Peyer's patch (tissue), 4 donors: Measurements from ENCODE around the gene KCNA10.

Source experiments
- POLR2A ChIP-seq, 2 donors: fragments of 450-650 bp; IDR thresholded peaks; one replicate each; pipeline ENCODE4 v1.5.1; 2017; ENCODE audit warnings: antibody characterized with exemption in 2 of 2, mild to moderate bottlenecking in 2 of 2, moderate library complexity in 2 of 2
- TF ChIP-seq, protein P1 (sequence below), 6 experiments: fragments of 450-650 bp in 4 of 6; fragments of 200-600 bp in 2 of 6; sonication (generic) in 1 of 6; IDR thresholded peaks; one replicate each; pipeline ENCODE4 v1.5.1; 2017 to 2019; ENCODE audit warnings: antibody characterized with exemption in 6 of 6, mild to moderate bottlenecking in 3 of 6, moderate library complexity in 1 of 6

DNA sequence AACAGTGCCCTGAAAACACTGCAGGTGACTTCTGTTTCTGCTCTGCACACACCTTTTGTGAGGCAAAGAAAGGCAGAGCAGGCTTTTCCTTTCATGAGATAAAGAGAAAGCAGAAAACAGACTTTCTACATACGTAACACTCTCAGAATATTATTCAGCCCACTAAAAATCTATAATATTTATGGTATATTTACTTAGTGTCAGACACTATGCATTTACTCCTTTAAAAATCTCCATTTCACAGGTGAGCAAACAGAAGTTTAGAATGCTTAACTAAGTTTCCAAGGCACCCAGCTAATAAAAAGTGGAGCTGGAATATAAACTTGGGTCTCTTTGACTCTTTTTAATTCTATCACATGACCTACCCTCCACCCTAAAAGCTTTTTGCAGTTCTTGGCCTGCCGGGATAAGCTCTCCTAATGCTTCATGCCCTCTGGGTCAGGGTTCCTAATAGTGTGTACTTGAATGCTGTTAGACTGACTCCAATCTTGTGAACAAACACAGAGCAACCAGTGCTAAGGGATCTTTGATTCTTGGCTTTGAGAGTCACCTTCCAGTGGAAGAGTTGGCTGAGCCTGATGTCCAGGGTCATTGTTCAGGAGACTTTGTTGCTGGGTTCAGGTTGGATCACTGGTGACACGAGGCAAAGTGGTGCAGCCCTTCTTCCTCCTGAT lies 40.9 kb downstream of the KCNA10 start:
- TF ChIP-seq, protein P1, sequence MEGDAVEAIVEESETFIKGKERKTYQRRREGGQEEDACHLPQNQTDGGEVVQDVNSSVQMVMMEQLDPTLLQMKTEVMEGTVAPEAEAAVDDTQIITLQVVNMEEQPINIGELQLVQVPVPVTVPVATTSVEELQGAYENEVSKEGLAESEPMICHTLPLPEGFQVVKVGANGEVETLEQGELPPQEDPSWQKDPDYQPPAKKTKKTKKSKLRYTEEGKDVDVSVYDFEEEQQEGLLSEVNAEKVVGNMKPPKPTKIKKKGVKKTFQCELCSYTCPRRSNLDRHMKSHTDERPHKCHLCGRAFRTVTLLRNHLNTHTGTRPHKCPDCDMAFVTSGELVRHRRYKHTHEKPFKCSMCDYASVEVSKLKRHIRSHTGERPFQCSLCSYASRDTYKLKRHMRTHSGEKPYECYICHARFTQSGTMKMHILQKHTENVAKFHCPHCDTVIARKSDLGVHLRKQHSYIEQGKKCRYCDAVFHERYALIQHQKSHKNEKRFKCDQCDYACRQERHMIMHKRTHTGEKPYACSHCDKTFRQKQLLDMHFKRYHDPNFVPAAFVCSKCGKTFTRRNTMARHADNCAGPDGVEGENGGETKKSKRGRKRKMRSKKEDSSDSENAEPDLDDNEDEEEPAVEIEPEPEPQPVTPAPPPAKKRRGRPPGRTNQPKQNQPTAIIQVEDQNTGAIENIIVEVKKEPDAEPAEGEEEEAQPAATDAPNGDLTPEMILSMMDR (IDR thresholded peaks at IDR 0.05): no peak
- no peak for TF ChIP-seq POLR2A (IDR thresholded peaks at IDR 0.05)
